Panc1 (cell line): ENCODE results near the gene FAM24B. TPM values are rescaled to one million over a fixed set of nuclear protein-coding genes. Genes with fewer than 3 reads are reported as not detected.

Experiments used
- ATAC-seq: fragments of 200-7000 bp; cut with Tn5 transposase; 2 replicates; pipeline ENCODE4 v1.9.1; 2020; ENCODE audit warnings: mild to moderate bottlenecking, moderate library complexity
- BruUV-seq: library from RNA; stranded (reverse); fragments of 400-500 nt; replicated peaks from 2 replicates; lab custom pipeline; 2021; lab: Mats Ljungman, UMichigan
- CTCF ChIA-PET: fragments of 300-600 bp; sonication (Branson Sonifier 250); formaldehyde crosslinking; loops from one replicate; lab custom pipeline; 2022; ENCODE audit warnings: antibody characterized with exemption; lab: Charles Lee
- POLR2A ChIA-PET: fragments of 300-600 bp; sonication (Branson Sonifier 250); formaldehyde crosslinking; loops from one replicate; lab custom pipeline; 2022; ENCODE audit warnings: antibody characterized with exemption; lab: Charles Lee
- DNase-seq: peaks from one replicate; pipeline ENCODE4 v3.0.0-alpha.2; 2010; ENCODE audit warnings: low read depth, low spot score
- H3K27ac ChIP-seq: 2 replicates; pipeline ENCODE4 v1.5.1; 2011; ENCODE audit warnings: mild to moderate bottlenecking, low read length, inconsistent platforms
- H3K27me3 ChIP-seq: fragments of 200-500 bp; sonication (Bioruptor generic); 2 replicates; pipeline ENCODE4 v1.6.0; 2014; ENCODE audit warnings: low read length, inconsistent platforms; ENCODE audit not compliant: control insufficient read depth, insufficient read depth
- H3K36me3 ChIP-seq: fragments of 200-500 bp; sonication (Bioruptor generic); 2 replicates; pipeline ENCODE4 v1.5.1; 2014; ENCODE audit warnings: inconsistent platforms, mild to moderate bottlenecking, low read length, moderate library complexity; ENCODE audit not compliant: control insufficient read depth, insufficient read depth
- H3K4me1 ChIP-seq: 2 replicates; pipeline ENCODE4 v1.5.1; 2011; ENCODE audit warnings: inconsistent platforms, mild to moderate bottlenecking, low read length, moderate library complexity; ENCODE audit not compliant: control insufficient read depth, insufficient read depth
- H3K4me3 ChIP-seq, 2 experiments: 2 replicates each; pipeline ENCODE4 v1.5.1; 2011 to 2012; ENCODE audit warnings: low read depth in 2 of 2, low read length in 2 of 2, mild to moderate bottlenecking in 2 of 2, inconsistent platforms in 1 of 2, moderate library complexity in 1 of 2
- H3K9me3 ChIP-seq: fragments of 200-500 bp; sonication (Bioruptor generic); 2 replicates; pipeline ENCODE4 v1.5.1; 2014; ENCODE audit warnings: low read depth, mild to moderate bottlenecking, inconsistent platforms, low read length, moderate library complexity; ENCODE audit not compliant: control insufficient read depth, insufficient read depth
- CTCF ChIP-seq: fragments of 450-650 bp; IDR thresholded peaks from 2 replicates; pipeline ENCODE4 v1.5.1; 2017; ENCODE audit warnings: mild to moderate bottlenecking
- POLR2AphosphoS5 ChIP-seq: IDR thresholded peaks from 2 replicates; pipeline ENCODE4 v1.6.1; 2012; ENCODE audit warnings: mild to moderate bottlenecking, low read depth, low read length, moderate library complexity
- REST ChIP-seq, 2 experiments: IDR thresholded peaks; 2 replicates each; pipeline ENCODE4 v1.6.1; 2011 to 2012; ENCODE audit warnings: low read depth in 2 of 2, control low read depth in 1 of 2, low read length in 1 of 2, mild to moderate bottlenecking in 1 of 2, moderate library complexity in 1 of 2; ENCODE audit not compliant: insufficient read depth in 1 of 2
- SIN3A ChIP-seq: IDR thresholded peaks from 2 replicates; pipeline ENCODE4 v1.6.1; 2012; ENCODE audit warnings: low read depth, mild to moderate bottlenecking, low read length, moderate library complexity, borderline replicate concordance; ENCODE audit not compliant: insufficient read depth
- TCF7L2 ChIP-seq: IDR thresholded peaks from 2 replicates; pipeline ENCODE4 v1.6.1; 2011; ENCODE audit warnings: mild to moderate bottlenecking, low read depth, low read length, inconsistent platforms
- in situ Hi-C: cut with HindIII; loops from 2 replicates; pipeline ENCODE4 v1.10.0; 2016; ENCODE audit warnings: low sequenced_read_pairs, low pct_unique_long_range_greater_than_20kb
- intact Hi-C: fragments of 100-400 bp; cut with micrococcal nuclease; formaldehyde crosslinking; loops from one replicate; pipeline ENCODE4 v1.10.0; 2022; ENCODE audit not compliant: unreplicated experiment
- total RNA-seq: library from RNA; stranded (reverse); gene quantifications from one replicate; pipeline ENCODE4 v1.2.1, GENCODE V29; 2021; ENCODE audit not compliant: unreplicated experiment

Gene FAM24B
- total RNA-seq, 1 experiment from 2014 or later: 21.3 TPM

DNA sequence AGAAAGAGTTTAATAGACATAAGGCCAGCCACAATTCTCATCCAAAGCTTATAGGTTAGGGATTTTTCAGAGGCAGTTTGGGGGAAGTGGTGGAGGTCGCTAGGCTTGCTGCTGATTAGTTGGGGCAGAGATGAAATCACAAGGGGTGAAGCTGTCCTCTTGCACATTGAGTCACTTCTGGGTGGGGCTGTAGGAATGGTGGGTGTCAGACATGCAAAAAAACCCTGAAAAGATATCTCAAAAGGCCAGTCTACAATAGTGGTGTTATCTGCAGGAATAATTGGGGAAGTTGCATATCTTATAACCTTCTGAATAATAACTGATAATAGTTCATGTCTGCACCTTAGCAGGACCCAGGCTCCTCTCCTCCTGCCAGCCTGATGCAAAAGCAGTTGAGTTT lies 2.1 kb downstream of the FAM24B start:
- CTCF ChIA-PET: no interaction called here
- TF ChIP-seq CTCF (no peak), TCF7L2 (no peak), REST (IDR thresholded peaks at IDR 0.05; ENCODE audit: insufficient read depth in 1 of 2, low read depth in 2 of 2, low read length in 1 of 2) (no peak)
- Histone ChIP-seq H3K36me3 (peaks cover 4% of the 10 kb centered on the region; the same call in 1 of the 2 replicates), H3K9me3 (peaks cover 25% of the 10 kb centered on the region), H3K4me3 (peak overlapping the region; percentile 97; a peak in 2 of 4 replicates), H3K4me1 (peaks cover 24% of the 10 kb centered on the region), H3K27me3 (no peaks in the 10 kb centered on the region), H3K27ac (peak overlapping the region; percentile 99; the same call in 1 of the 2 replicates)
- POLR2A ChIA-PET: no interaction called here
- in situ Hi-C loops: no loop called here
- no peak for DNase-seq
- BruUV-seq: no TSS peak
- intact Hi-C loops: no loop called here
- ATAC-seq: no peak

DNA sequence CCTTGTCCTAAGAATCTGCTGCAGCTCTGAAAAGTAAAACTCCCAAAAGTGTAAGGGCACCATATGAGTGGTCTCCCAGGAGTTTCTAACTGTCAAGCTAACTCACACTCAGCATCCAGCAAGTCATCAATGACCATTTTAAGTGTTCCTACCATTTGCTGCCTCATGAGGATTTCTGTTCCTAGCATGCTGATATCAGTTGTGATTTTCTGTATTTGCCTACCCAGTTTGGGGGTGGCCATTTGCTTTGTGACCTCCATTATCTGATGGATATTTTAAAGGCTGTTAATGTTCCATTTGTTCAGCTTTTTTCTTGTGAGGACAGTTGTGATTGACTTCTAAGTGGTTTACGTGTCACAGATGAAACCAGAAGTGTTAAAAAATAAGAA lies 2.9 kb downstream of the FAM24B start:
- intact Hi-C loops: no loop called here
- Histone ChIP-seq H3K9me3 (peaks cover 25% of the 10 kb centered on the region), H3K27me3 (no peaks in the 10 kb centered on the region), H3K36me3 (peaks cover 4% of the 10 kb centered on the region; the same call in 1 of the 2 replicates), H3K4me3 (no peak overlapping the region), H3K27ac (no peak overlapping the region; the same call in 1 of the 2 replicates), H3K4me1 (peaks cover 24% of the 10 kb centered on the region)
- ATAC-seq (no peak), DNase-seq (no peak)
- in situ Hi-C loops: no loop called here
- CTCF ChIA-PET: no interaction called here
- BruUV-seq: no TSS peak
- POLR2A ChIA-PET: no interaction called here
- no peak for TF ChIP-seq TCF7L2
- TF ChIP-seq SIN3A: no peak
- no peak for TF ChIP-seq CTCF
- TF ChIP-seq POLR2AphosphoS5: no peak
- TF ChIP-seq REST (IDR thresholded peaks at IDR 0.05; ENCODE audit: insufficient read depth in 1 of 2, low read depth in 2 of 2, low read length in 1 of 2): no peak
